Activated CD8-positive, alpha-beta memory T cell treated with anti-CD3 and anti-CD28 coated beads for 24 hours (primary cell): ENCODE measurements around the gene TINCR.
"Not testable (repeated sequence)": the region's sequence is repeated elsewhere in the genome, so short reads cannot be mapped to it uniquely, and the experiment has no call there.

Experiments used
- DNase-seq: peaks from one replicate; pipeline ENCODE4 v3.0.0-alpha.2; 2020

Gene TINCR

DNA sequence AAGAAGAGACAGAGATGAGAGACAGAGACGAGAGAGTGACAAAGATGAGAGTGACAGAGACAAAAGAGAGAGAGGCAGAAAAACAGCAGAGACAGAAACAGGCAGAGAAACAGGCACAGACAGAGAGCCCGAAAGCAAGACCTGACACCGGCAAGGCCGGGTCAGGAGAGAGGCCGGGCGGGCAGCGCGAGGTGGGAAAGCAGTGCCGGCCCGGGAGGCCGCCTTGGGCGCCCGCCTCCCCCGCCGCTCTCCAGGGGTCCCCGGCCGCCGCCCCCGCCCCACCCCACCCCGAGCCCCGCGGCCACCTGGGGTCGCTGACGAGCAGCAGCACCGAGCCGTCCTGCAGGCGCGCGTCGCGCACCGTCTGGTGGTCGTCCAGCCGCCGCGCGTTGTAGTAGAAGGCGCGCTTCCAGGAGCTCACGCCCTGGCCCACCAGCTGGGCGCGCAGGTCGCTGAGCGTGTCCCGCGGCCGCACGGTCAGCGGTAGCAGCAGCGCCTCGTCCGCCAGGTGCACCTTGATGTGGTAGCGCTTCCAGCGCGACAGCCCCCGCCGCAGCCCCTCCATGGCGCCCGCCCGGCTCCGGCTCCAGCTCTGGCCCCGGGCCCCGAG lies at the start of gene TINCR:
TINCR (minus strand) TSS at position 594 of the 610 bp plus-strand sequence.
- no peak for DNase-seq

DNA sequence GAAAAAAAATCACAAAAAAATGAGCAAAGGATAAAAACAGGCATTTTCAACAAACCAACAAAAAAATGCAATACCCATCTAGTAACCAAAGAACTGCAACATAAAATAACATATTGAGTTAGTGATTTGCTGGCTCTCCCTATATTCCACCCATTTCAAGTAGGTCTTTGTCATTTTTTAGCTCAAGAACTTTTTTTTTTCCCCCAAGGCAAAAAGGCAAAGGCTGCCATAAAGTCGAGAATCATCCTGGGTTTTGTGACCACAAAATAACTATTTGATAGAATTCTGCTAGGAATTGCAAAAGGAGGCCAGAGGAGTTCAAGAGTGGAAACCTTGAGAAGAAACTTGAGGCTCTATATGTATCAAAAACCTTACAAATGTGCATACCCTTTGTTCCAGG lies 49.3 kb upstream of the TINCR start:
- DNase-seq = no peak

DNA sequence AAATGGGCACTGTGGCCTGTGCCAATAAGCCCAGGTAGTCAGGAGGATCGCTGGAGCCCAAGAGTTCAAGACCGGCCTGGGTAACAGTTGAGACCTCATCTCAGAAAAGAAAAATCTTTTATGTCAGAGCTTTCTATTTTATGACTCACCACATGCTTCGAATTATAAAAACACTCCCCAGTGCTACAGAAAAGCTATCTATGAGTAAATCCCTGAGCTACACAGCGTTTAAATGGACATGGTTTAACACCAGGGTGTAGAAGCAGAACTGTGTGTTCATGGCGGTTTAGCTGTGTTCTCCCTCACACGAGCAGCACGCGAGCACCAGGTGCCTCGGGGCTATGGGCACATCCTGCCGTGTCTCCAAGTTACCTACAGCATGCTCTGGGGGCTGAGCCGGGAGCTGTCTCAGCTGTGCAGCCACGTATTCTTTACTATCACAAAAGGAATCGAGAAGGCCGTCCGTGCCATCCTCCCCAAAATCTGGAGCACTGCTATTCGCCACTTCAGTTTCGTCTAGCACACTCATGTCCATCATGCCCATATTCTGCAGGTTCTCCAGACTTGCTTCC lies 48.1 kb upstream of the TINCR start:
- DNase-seq = no peak

DNA sequence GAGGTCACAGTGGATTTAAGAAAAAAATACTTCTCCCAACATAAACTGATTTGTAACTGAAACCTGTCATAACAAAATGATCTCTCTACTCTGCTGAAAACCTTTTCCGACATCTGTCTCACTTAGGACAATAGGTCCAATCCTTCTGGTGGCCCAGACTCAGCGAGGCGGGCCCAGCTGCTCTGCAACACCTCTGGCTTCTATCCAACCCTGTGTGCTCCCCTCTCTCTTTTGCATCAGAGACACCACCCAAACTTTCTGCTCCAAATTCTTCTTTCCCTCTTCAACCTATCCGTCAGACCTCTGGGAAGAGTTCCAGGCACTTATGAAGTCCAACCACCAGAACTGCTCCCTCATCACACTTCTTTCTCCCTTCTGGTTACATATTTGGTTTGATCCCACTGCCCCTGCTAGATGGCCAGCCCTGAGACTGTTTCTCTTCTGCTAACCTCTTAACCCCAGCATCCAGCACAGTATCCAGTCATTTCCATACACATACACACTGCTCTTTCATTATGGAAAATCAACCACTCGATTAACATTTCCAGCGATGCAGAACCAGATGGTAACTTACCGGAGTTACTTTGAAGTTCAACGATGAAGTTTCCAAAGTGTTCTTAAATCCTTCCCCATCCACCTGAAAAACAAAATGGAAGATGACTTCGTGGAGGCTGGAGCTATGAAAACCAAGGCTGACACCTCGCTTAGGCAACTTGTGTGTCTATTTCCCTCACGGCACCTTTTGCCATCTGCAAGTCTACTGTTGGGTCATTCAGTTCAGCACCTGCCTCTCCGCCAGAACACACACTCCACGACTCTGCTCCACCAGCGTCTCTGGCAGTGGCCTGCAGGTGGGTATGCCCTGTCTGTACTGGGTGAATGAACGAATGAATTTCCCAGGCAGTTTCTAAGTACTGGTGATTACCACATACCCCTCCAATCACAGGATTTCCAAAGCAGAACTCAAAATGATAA lies 45.4 kb upstream of the TINCR start:
- DNase-seq = no peak

DNA sequence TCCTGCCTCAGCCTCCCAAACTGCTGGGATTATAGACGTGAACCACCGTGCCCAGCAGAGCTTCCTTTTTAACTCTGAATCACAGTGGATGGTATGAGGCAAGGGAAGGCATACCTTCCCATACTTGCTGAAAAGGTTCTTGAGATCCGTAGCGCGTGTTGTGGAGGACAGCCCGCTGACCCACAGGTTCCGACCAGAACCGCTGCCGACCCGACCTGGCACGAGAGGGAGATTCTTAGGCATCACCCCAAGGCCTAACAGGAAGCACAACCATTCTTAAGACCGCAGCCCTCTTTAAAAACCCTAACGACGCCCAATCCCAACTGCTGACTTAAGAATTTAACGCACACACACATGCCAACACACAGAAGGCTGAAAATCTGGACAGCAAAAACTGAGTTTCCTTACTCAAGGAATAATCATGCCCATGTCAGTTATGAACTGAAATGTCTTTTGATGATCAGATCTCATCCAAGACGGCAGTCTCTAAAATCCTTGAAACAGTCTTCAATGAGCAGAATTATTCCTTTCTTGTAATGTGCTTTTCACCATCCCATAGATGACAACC lies 42.2 kb upstream of the TINCR start:
- DNase-seq = no peak

DNA sequence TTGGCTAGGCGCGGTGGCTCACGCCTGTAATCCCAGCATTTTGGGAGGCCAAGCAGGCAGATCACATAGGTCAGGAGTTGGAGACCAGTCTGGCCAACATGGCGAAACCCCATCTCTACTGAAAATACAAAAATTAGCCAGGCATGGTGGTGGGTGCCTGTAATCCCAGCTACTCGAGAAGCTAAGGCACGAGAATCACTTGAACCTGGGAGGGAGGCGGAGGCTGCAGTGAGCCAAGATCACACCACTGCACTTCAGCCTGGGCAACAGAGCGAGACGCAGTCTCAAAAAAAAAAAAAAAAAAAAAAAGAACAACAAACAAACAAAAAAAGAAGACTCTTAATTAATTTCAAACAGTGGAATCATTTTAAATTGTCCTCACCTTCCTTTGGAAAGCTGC lies 41.0 kb upstream of the TINCR start:
- not testable (repeated sequence) for DNase-seq

DNA sequence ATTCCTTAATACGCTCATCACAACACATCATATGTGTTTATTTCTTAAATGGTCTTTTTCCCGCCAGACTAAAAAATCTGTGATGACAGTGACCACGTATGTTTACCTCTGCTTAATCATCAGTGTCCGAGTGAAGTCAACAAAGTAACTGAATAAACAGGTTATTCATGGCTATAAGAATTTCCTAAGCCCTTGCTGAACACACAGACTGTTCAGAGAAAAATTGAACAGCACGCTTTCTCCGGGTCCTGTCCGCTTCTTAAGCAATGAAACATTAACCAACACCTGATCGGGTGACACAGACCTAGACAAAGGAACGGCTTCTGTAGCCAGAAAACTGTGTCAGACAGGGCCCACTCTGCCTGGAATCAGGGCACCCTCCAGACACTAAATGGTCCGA lies 40.5 kb upstream of the TINCR start:
- no peak for DNase-seq

DNA sequence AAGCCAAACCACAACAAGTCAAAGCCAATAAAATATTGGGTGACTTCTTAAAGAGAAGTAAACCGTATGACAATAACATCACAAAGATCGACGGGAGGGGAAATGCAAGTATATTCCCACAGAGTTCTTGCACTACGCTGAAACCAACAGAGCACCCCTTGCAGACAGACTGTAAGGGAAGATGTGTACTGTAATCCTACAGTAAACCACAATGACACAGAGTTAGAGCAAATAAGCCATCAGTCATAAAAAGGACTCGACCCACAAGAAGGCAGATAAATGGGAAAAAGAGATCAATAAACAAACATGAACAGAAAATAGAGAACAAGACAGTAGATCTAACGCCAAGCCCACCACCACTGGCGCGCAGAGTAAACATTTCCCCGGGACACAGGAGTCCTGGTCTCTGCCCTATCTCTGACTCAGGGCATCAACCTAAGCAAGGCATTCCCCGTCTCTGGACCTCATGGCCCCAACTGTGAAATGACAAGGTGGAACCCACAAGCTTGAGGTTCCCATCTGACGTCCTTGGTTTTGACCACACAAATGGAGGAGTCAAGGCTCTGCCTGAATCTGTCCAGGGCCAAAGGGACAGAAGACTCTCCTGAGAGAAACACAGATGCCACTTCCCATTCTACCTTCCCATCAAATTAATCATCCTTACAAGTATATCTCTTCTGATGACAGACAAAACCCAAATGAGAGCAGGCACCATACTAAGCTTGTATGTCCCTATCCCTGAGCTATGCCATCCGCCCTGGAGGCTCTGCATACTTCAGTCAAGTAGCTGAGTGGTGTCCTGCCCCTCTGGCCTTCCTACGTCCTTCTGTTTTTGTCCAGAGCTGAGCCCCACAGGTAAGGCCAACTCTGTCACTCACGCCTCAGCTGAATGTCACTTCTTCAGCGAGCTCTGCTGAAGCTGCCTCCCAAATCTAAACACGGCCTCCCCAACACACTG lies 39.8 kb upstream of the TINCR start:
- no peak for DNase-seq

DNA sequence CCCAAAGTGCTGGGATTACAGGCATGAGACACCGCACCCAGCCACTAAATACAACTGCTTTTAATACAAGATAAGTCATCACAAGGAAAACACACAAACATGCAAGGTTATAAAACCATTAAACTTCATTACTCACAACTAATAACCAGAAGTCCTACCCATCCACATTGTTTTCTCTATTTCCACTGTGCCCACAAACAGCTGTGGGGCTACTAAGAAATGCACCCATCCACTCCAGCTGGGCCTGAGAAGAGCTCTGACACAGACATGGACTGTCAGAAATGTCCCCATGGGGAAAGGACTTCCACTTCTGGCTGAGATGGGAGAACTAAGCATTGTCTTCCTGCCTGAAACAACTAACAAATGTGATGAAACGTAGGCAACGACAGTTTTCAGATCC lies 37.6 kb upstream of the TINCR start:
- no peak for DNase-seq

DNA sequence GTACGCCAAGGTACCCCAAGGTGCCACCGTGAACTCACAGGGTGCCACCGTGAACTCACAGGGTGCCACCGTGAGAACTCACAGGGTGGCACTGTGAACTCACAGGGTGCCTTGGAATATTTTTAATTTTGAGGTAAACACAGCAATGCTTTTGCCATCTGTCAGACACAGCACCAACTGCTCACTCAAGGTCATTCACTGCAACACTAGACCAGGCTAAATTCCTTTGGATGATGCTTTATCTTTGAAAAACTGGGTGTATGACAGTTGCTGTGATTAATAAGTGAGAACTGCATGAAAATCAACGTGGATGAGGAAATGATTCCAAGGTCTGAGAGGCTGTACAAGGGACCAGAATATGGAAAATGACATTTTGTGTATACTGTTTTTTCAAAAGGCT lies 35.9 kb upstream of the TINCR start:
- DNase-seq = no peak

DNA sequence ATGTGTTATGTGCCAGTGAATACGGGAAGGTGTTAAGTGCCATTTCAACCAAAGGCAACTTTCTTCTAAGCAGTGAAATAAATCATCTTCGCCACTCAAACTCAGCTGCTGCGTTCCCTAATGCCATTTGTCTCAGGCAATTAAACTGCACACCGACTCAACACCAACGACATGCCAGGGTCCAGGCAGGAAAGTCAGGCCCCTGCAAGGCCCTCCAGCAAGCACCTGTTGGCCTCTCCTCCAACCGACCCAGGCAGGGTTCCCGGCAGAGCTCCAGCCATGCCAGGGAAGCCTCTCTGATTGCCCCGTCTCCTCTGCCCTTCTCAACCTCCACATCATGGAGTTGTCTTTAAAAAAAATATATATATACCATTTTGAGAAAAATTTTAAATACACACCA lies 33.0 kb upstream of the TINCR start:
- DNase-seq = no peak

DNA sequence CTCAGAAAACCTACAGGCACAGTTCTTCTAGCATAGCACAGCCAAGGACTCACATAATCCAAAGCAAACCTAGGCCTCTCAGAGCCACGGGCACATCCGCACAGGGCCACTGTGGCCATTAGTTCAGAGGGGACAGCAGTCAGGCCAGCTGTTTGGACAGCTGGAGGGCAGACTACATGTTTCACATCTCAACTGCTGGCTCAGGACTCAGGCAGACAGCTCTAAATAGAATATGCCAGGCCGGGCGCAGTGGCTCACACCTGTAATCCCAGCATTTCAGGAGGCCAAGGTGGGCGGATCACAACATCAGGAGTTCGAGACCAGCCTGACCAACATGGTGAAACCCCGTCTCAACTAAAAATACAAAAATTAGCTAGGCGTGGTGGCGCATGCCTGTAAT lies 28.0 kb upstream of the TINCR start:
- no peak for DNase-seq

DNA sequence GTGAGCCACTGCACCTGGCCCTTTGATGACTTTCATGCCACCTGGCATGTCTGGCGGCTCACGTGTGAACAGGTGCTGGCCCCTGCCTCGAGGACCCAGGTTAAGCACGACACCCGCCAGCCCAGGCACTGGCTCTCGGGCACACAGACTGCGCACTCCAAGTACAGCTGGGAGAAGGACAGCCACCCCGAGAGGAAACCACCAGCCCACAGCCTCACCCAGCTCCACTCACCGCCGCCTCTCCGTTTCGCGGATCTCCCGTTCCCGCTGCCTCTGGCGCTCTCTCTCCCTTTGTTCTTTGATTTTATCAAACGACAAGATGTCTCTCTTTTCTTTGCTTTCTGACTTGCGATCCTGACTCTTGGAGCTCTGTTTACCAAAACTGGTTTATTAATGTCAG lies 27.4 kb upstream of the TINCR start:
- DNase-seq = no peak

DNA sequence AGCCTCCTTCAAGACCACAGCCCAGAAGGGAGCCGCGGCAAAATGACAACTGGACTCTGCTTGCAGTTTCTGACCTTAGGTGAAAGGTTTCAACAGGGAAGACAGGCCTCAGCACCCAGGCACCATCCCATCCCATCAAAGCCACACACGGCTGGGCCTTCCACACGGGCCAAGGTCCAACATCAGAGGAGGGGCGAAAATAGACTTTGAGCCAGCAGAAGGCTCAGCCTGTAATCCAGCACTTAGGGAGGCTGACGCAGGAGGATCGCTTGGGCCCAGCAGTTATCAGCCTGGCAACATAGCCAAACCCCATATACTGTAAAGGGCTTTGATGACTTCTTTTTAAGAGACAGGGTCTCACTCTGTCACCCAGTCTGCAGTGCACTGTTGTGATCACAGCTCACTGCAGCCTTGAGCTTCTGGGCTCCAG lies 26.8 kb upstream of the TINCR start:
- no peak for DNase-seq

DNA sequence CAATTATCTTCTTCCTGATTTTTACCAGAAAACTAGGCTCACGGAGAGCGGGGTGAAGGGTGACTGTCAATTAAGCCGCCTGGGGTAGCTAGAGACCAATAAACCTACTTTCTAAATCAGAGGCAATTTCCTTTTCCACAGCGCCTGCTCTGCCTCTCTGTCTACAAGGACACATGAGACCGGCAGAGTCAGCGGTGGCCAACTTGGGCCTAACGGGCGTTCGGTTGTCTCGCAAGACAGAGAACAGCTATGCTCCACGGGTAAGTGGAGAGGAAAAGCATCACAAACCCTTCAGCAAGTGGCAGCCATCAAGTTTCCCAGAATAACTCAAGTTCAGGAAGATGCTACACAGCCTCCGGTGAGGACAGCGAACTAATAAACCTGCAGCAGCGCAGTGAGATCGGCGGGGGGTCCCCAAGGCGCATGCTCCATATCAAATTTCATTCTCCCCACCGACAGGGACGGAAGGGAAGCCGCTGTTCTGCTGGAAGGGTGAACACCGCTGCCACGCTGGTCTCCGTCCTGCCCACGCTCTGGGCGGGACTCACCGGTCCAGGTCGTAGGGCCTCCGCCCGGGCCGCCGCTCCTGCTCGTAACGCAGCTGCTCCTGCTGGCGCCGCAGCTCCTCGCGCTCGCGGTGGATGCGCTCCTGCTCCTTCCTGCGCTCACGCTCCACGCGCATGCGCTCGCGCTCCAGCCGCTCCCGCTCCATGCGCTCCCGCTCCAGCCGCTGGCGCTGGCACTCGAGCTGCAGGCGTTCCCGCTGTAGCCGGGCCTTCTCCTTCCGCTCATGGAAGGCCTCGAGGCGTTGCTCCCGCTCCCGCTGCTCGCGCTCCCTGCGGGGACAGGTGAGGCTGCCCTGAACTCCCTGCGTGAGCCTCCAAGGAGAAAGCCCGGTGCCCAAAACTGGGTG lies 25.8 kb upstream of the TINCR start:
- DNase-seq = no peak

DNA sequence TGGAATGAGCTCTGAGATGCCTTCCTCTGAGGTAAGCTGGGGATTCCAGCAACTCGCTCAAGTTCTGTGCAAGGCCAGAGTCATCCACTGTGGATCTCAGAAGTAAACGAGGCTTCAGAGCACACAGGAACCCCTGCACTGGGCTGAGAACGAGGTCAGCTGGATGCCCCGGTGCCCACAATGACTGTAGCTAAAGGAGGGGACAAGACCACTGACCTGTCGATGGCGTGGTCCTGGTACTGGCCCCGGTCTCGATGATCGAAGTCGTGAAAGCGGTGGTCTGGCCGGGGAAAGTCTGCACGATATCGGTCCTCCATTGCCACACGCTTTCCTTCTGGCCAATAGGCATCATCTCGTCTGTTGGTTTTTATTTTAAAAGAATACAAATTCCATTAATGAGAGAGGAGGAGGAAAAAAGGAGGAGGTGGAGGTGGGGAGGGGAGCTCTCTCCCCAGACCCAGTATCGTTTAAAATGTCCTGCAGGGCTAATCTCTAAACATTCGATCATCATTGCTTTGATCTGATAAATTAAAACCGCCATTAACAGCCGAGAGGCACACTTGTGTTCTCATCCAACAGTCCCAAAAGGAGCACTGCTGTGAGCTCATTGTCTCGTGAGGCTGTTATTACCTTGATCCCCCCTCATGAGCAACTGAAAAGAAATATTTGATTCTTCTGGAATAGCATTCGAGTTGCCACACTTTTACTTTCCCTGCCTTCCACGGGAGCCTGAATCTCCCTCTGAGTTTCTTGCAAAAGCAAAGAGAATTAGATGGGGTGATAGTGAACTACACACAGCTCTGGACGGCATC lies 25.0 kb upstream of the TINCR start:
- DNase-seq = no peak

DNA sequence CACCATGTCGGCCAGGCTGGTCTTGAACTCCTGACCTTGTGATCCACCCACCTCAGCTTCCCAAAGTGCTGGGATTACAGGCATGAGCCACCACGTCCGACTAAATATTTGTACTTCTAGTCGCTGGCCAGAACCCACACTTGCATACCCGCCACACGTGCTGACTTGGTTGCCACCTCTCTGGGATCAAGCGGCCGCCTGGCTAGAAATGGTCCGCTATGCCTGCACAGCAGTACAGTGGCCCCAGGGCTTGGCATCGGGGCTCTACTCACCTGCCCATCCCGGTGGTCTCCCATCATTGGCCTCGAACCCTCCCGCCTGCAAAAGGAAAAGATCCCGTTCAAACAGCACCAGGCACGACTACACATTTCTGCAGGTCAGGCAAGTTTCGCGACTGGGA lies 23.7 kb upstream of the TINCR start:
- no peak for DNase-seq

DNA sequence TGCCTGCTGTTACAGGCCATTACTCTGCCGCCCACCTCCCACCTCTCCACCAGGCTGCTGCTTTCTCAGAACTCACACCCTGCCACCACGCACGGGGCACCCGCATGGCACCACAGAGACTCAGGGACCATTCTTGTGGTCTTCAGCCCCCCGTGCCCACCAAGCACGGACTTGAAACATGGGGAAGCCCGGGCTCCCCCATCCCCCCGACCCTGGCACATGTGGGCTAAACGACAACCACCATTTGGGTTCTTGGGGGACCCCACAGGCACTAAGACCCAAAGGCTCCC lies 23.1 kb upstream of the TINCR start:
- no peak for DNase-seq

DNA sequence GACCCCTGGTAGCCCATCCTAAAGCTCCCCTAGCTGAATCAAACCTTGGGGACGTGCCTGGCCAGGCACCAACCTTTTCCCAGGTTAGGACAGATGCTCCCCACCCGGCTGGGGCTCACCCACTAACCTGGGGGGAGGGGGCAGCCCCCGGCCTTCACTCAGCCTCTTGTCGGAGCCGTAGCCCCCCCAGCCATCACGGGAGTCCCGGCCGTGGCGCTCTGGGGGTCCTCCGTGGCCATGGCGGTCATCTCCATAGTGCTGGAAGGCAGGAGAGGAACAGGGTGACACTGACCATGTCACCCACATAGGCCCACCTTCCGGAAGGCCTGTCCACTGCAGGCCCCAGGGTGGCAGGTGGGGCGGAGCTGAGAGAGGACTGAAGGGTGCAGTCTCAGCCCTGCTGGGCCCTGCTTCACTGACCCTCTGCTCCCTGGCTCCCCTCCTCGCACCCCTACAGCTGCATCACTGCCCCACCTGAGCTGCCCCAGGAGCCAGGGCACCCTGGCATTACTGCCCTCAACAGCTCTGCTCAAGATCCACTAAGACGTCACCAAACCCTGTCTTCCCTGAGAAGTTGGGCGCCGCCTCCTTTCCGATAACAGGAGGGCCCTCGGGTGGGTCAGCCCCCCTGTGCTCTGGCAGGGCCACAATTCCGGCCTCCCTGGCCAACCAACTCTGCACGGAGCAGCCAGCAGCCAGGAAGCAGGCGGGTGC lies 22.6 kb upstream of the TINCR start:
- DNase-seq = no peak
